Activated CD8-positive, alpha-beta memory T cell treated with anti-CD3 and anti-CD28 coated beads for 1 hour (primary cell): ENCODE measurements around the gene SLC7A7.
"Not testable (repeated sequence)": the region's sequence is repeated elsewhere in the genome, so short reads cannot be mapped to it uniquely, and the experiment has no call there.

Experiments
- DNase-seq, 2 donors: peaks; one replicate each; pipeline ENCODE4 v3.0.0-alpha.2; 2020; ENCODE audit warnings: low read depth in 1 of 2; ENCODE audit errors: extremely low read depth in 1 of 2

Gene SLC7A7

GRCh38 chr14:22822016-22822570 is 6.9 kb upstream of the SLC7A7 start:
- DNase-seq, result no peak

DNA sequence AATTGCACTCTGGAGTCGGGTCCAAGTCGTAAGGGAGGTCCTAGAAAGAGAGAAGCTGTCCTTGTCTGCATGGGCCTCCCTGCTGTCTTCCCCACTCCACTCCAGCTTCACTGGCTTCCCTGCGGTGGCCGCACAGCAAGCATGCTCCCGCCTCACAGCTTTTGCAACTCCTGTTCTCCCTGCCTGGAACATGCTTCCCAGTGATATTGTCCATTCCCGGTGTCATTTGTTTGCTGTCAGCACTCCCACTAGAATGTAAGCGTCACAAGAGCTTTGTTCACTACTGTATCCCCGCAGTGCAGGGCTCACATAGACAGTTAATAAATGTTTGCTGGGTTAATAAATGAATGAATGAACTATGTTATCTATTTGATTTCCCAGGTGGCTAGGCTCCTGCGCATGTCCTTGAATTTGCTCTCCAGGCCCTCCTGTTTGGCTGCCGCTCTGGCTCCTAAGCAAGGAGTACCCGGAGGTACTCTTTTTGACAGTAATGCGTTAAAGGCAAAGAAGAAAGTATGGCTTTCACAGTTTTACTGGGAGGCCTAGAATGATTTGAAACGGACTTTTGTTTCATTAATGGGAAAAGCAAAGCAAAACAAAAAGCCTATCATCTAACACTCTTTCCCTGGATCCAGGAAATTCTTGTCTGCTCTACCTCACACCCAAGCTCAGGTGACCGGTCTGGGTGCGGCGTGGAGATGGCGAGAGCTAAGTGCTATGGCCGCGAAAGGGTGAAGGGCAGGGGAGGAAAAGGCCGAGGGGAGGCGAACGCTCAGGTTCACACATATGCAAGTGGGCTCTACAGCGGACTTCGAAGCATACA is 6.2 kb upstream of the SLC7A7 start:
- DNase-seq, result no peak

- DNase-seq, result no peak
Measured at GRCh38 chr14:22820731-22821130, 5.5 kb upstream of the SLC7A7 start.

GRCh38 chr14:22819151-22819988 is 4.1 kb upstream of the SLC7A7 start:
- no peak for DNase-seq

GRCh38 chr14:22814373-22814772 is 862 bp downstream of the SLC7A7 start:
- DNase-seq, result no peak

- no peak for DNase-seq
Measured at GRCh38 chr14:22813145-22813544, 2.1 kb downstream of the SLC7A7 start.

GRCh38 chr14:22812744-22813143 is 2.5 kb downstream of the SLC7A7 start:
- DNase-seq, result no peak

GRCh38 chr14:22811722-22812121 is 3.5 kb downstream of the SLC7A7 start:
- no peak for DNase-seq

DNA sequence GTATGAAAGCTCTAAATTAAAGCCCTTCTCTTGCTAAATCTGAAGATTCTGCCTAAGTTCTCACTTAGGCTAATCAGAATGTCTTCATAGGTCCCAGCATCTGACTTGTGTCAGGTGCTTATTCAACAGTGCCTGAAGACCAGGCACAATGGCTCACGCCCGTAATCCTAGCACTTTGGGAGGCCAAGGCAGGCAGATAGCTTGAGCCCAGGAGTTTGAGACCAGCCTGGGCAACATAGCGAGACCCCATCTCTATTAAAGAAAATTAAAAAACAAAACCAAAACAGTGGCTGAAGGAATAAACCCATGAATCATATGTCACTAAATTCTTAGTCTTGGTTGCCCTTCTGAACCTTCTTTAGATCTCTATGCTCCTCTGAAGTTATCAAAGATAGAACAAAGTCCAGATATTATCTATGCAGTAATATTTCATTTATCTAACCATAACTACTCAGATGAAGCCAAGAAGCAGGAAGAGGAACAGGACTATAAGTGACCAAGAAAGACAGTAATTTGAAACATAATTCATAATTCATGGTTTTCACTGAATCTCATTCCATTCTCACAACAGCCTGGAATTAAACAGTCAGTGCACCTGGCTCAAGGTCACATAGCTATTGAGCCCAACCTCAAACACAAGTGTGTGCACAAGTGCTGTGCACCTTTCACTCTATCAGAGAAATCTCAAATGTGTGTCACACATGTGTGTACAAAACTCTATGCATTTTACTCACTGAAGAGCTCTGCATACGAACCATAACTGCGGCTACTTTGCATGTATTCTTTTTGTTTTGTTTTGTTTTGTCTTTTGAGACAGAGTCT is 6.6 kb downstream of the SLC7A7 start:
- no peak for DNase-seq

DNA sequence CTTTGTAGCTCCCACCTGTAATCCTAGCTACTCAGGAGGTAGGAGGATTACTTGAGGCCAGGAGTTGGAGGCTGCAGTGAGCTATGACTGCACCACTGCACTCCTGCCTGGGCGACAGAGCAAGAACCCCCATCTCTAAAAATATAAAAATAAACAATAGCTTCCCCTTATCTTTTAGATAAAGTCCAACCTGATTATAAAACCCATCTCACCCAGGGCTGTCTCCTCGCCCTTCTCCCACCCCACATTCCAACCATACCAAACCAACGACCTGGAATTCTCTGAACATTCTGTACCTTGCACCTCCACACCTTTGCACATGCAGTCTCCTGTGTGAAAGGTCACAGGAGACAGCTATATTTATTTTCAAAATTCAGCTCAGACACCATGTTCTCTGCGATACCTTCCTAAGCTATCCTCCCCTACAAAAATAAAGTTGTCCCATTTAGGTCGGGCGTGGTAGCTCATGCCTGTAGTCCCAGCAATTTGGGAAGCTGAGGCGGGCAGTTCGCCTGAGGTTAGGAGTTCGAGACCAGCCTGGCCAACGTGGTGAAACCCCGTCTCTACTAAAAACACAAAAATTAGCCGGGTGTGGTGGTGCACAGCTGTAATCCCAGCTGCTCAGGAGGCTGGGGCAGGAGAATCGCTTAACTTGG is 7.7 kb downstream of the SLC7A7 start:
- no peak for DNase-seq

- DNase-seq, result not testable (repeated sequence)
Measured at GRCh38 chr14:22805235-22805634, 10.0 kb downstream of the SLC7A7 start.

- DNase-seq, result no peak
Measured at GRCh38 chr14:22803687-22803974, 11.6 kb downstream of the SLC7A7 start.

- no peak for DNase-seq
Measured at GRCh38 chr14:22802860-22803686, 12.2 kb downstream of the SLC7A7 start.

DNA sequence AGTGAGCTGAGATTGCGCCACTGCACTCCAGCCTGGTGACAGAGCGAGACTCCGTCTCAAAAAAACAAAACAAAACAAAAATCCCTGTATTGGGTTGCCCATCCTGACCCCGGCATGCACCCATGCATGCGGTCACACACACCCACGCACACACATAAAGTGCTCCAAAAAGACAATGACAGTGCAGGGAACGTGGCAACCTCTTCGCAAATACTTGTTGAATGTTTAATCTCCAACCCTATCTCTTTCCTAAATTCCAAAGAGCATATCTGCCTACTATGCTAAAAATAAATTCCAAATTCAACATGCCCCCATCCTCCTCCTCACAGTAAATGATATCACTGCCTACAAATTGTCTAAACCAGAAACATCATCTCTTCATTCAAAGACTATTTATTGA is 13.5 kb downstream of the SLC7A7 start:
- no peak for DNase-seq

DNA sequence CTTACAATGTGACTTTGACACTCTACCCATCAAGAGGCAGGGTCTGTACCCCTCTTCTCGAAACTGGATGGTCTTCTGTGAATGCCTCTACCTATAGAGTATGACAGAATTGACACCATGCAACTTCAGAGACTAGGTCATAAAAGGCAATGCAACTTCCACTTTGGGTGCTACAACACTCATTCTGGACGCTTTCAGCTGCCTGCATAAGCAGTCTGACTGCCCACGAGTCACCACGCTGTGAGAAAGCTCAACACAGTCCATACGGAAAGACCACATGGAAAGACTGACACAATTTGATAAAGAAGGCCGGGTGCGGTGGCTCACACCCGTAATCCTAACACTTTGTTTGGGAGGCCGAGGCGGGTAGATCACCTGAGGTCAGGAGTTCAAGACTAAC is 14.9 kb downstream of the SLC7A7 start:
- DNase-seq, result no peak

- DNase-seq, result no peak
Measured at GRCh38 chr14:22798528-22798927, 16.7 kb downstream of the SLC7A7 start.

- no peak for DNase-seq
Measured at GRCh38 chr14:22797017-22797917, 18.0 kb downstream of the SLC7A7 start.

DNA sequence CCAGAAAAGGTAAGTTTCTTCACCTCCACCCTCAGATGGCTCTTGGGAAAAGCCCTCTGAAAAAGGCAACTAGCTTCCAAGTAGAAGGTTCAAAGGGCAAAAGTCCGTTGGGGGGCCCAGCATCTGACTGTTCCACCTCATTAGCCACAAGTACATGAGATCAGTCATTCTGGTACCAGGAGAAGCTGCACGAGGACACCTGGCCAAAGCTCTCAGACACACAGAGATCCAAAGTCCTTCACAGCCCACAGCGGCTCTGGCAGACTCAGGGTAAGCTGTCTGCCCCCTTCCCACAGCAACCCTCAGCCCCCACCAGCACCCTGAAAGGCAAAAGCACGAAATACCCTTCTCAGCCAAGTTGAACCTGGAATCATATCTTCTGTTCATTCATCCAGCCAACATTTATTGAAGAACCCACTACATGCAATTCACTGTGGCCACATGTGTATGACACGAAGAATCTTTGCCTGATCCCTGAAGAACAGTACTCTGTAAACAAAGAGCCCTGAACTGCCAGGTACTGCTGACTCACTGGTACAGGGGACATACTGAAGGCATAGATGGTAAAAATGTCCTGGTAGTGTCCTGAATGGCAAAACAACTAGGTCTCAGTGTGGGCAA is 19.0 kb downstream of the SLC7A7 start:
- DNase-seq, result no peak
